ENCODE data around the gene ILF3. TPM values are rescaled to one million over a fixed set of nuclear protein-coding genes. Genes with fewer than 3 reads are reported as not detected.

Gene ILF3
- total and polyA plus RNA-seq, 5 donors from 2014 or later: 54.8 to 444 (median 63.8) TPM

DNA sequence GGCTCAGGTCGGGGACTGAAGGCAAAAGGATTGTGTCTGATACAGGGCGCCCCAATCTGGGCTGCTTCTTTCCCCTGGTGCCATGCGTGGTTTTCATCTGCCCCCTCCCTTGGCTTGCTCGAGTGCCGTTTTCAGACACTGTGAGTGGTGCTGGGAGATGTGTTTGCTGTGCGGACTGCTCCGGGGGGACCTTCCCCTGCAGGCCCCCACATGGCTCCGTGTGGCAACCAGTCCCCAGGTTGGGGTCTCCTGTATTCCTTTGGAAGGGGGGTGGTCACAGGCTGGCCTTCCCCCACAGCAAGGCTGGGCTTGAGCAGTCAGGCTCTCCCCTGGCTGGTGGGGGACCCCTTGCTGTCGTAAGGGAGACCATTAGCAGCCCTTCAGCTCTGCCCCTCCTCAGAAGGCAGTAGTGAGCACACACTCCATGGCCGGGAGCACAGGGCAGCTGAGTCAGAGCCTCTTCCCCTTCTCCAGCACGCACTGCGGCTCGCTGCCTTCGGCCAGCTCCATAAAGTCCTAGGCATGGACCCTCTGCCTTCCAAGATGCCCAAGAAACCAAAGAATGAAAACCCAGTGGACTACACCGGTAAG is 26.5 kb downstream of the ILF3 start:
- H3K9me3 Mint-ChIP-seq: no peaks in the 10 kb centered on the region

DNA sequence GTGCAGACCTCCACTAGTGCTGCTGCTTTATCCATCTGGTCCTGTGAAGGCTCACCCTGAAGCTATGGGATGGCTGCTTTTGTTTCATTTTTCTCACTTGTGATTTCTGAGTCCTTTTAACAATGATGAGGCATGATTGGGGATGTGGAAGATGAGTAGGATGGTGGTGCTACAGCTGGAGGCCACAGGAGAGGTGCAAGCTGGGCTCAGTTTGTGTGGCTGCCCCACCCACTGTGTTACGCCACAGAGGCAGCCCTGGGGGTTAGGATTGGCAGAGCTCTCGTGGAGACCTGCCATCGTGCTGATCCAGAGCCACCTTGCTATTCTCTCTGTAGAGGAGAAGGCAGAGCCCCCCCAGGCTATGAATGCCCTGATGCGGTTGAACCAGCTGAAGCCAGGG is 27.5 kb downstream of the ILF3 start:
- Histone ChIP-seq H3K4me3 (ENCODE audit: low read depth, low read length) (no peak overlapping the region), H3K4me1 (ENCODE audit: control insufficient read depth, insufficient read depth, low read length, poor library complexity, severe bottlenecking) (no peaks in the 10 kb centered on the region), H3K9me3 (ENCODE audit: control insufficient read depth in 2 of 2, low read length in 2 of 2) (no peaks in the 10 kb centered on the region), H3K36me3 (ENCODE audit: control insufficient read depth, insufficient read depth, low read length) (peaks cover 93% of the 10 kb centered on the region), H3K27me3 (ENCODE audit: control insufficient read depth, insufficient read depth, low read length) (no peaks in the 10 kb centered on the region), H3K27ac (ENCODE audit: insufficient read depth, low read length, poor library complexity, severe bottlenecking) (no peak overlapping the region)
- ATAC-seq (ENCODE audit: low read depth in 2 of 2) (no peak), DNase-seq (no peak)
- Mint-ChIP-seq H3K4me1 (no peaks in the 10 kb centered on the region), H3K27me3 (no peaks in the 10 kb centered on the region), H3K4me3 (no peak overlapping the region), H3K9me3 (no peaks in the 10 kb centered on the region), H3K27ac (peak overlapping the region in 2 of 3 donors; percentile 25 to 48), H3K36me3 (peaks cover 27% of the 10 kb centered on the region)

More for the DNA sequence above, 26.5 kb downstream of the ILF3 start:
- no peaks in the 10 kb centered on the region for H3K27me3 ChIP-seq (ENCODE audit: control insufficient read depth, insufficient read depth, low read length)
- DNase-seq (no peak), ATAC-seq (ENCODE audit: low read depth in 2 of 2) (no peak)
- H3K27ac ChIP-seq (ENCODE audit: insufficient read depth, low read length, poor library complexity, severe bottlenecking): no peak overlapping the region
- no peaks in the 10 kb centered on the region for H3K4me1 ChIP-seq (ENCODE audit: control insufficient read depth, insufficient read depth, low read length, poor library complexity, severe bottlenecking)
- Mint-ChIP-seq H3K27me3 (no peaks in the 10 kb centered on the region), H3K36me3 (peaks cover 27% of the 10 kb centered on the region), H3K27ac (no peak overlapping the region), H3K4me3 (no peak overlapping the region), H3K4me1 (no peaks in the 10 kb centered on the region)
- no peak overlapping the region for H3K4me3 ChIP-seq (ENCODE audit: low read depth, low read length)
- peaks cover 92% of the 10 kb centered on the region for H3K36me3 ChIP-seq (ENCODE audit: control insufficient read depth, insufficient read depth, low read length)
- no peaks in the 10 kb centered on the region for H3K9me3 ChIP-seq (ENCODE audit: control insufficient read depth in 2 of 2, low read length in 2 of 2)

DNA sequence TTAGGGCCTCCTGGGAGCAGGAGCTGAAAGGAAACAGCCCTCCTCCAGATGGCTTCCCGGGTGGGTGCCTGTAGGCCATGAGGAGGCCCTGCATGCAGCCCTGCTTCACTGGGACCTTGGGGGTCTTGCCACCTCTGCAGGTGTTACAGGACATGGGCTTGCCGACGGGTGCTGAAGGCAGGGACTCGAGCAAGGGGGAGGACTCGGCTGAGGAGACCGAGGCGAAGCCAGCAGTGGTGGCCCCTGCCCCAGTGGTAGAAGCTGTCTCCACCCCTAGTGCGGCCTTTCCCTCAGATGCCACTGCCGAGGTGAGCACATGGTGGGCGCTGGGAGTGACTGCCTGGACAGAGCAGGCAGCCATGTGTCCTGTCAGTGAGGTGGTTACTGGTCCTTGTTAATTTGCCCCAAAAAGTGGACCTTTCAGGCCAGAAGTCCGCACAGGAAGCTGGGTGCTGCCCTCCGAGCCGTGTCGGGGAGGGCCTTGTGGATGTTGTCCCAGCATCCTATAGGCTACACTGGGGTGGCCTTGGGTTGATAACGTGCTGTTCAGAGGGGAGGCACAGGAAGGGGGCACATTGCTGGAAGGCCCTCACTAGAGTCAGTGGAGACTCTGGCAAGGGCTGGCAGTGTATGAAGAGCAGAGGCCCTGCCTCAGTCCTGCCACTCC is 28.4 kb downstream of the ILF3 start:
- Histone ChIP-seq H3K27ac (ENCODE audit: insufficient read depth, low read length, poor library complexity, severe bottlenecking) (no peak overlapping the region), H3K9me3 (ENCODE audit: control insufficient read depth in 2 of 2, low read length in 2 of 2) (no peaks in the 10 kb centered on the region), H3K4me3 (ENCODE audit: low read depth, low read length) (no peak overlapping the region), H3K4me1 (ENCODE audit: control insufficient read depth, insufficient read depth, low read length, poor library complexity, severe bottlenecking) (no peaks in the 10 kb centered on the region), H3K27me3 (ENCODE audit: control insufficient read depth, insufficient read depth, low read length) (no peaks in the 10 kb centered on the region), H3K36me3 (ENCODE audit: control insufficient read depth, insufficient read depth, low read length) (peaks cover 92% of the 10 kb centered on the region)
- H3K4me1 Mint-ChIP-seq: no peaks in the 10 kb centered on the region
- no peaks in the 10 kb centered on the region for H3K27me3 Mint-ChIP-seq
- no peak overlapping the region for H3K27ac Mint-ChIP-seq
- ATAC-seq (ENCODE audit: low read depth in 2 of 2) (no peak), DNase-seq (no peak)
- H3K9me3 Mint-ChIP-seq: no peaks in the 10 kb centered on the region
- peaks cover 21% of the 10 kb centered on the region for H3K36me3 Mint-ChIP-seq
- H3K4me3 Mint-ChIP-seq: no peak overlapping the region

DNA sequence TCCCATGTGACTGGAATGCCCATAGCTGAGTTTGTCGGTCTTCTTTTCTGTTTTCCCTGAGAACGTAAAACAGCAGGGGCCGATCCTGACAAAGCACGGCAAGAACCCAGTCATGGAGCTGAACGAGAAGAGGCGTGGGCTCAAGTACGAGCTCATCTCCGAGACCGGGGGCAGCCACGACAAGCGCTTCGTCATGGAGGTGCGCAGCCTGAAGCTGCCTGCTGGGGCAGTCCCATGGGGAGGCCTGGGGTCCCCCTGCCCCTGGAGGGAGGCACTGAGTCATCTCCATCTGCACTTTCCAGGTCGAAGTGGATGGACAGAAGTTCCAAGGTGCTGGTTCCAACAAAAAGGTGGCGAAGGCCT is 28.9 kb downstream of the ILF3 start:
- Histone ChIP-seq H3K36me3 (ENCODE audit: control insufficient read depth, insufficient read depth, low read length) (peaks cover 90% of the 10 kb centered on the region), H3K27me3 (ENCODE audit: control insufficient read depth, insufficient read depth, low read length) (no peaks in the 10 kb centered on the region), H3K27ac (ENCODE audit: insufficient read depth, low read length, poor library complexity, severe bottlenecking) (no peak overlapping the region), H3K4me3 (ENCODE audit: low read depth, low read length) (no peak overlapping the region), H3K9me3 (ENCODE audit: control insufficient read depth in 2 of 2, low read length in 2 of 2) (no peaks in the 10 kb centered on the region), H3K4me1 (ENCODE audit: control insufficient read depth, insufficient read depth, low read length, poor library complexity, severe bottlenecking) (no peaks in the 10 kb centered on the region)
- no peaks in the 10 kb centered on the region for H3K9me3 Mint-ChIP-seq
- no peaks in the 10 kb centered on the region for H3K4me1 Mint-ChIP-seq
- peaks cover 16% of the 10 kb centered on the region for H3K36me3 Mint-ChIP-seq
- ATAC-seq (ENCODE audit: low read depth in 2 of 2) (no peak), DNase-seq (no peak)
- H3K4me3 Mint-ChIP-seq: no peak overlapping the region
- no peak overlapping the region for H3K27ac Mint-ChIP-seq
- H3K27me3 Mint-ChIP-seq: no peaks in the 10 kb centered on the region

DNA sequence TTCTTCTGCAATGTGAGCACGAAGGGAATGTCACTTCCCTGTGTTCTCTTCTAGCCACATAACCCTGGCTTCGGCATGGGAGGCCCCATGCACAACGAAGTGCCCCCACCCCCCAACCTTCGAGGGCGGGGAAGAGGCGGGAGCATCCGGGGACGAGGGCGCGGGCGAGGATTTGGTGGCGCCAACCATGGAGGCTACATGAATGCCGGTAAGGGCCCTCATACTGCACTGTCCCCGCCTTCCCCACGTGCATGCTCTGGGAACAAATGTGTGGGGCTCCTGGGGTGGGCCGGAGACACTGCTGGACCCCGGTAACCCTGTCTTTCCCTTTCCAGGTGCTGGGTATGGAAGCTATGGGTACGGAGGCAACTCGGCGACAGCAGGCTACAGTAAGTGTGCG is 29.4 kb downstream of the ILF3 start:
- Histone ChIP-seq H3K4me3 (ENCODE audit: low read depth, low read length) (no peak overlapping the region), H3K27me3 (ENCODE audit: control insufficient read depth, insufficient read depth, low read length) (no peaks in the 10 kb centered on the region), H3K4me1 (ENCODE audit: control insufficient read depth, insufficient read depth, low read length, poor library complexity, severe bottlenecking) (no peaks in the 10 kb centered on the region), H3K36me3 (ENCODE audit: control insufficient read depth, insufficient read depth, low read length) (peaks cover 88% of the 10 kb centered on the region), H3K9me3 (ENCODE audit: control insufficient read depth in 2 of 2, low read length in 2 of 2) (no peaks in the 10 kb centered on the region), H3K27ac (ENCODE audit: insufficient read depth, low read length, poor library complexity, severe bottlenecking) (no peak overlapping the region)
- Mint-ChIP-seq H3K9me3 (no peaks in the 10 kb centered on the region), H3K27me3 (no peaks in the 10 kb centered on the region), H3K27ac (no peak overlapping the region), H3K4me1 (no peaks in the 10 kb centered on the region), H3K36me3 (peaks cover 13% of the 10 kb centered on the region), H3K4me3 (no peak overlapping the region)
- no peak for ATAC-seq (ENCODE audit: low read depth in 2 of 2)
- DNase-seq: no peak

DNA sequence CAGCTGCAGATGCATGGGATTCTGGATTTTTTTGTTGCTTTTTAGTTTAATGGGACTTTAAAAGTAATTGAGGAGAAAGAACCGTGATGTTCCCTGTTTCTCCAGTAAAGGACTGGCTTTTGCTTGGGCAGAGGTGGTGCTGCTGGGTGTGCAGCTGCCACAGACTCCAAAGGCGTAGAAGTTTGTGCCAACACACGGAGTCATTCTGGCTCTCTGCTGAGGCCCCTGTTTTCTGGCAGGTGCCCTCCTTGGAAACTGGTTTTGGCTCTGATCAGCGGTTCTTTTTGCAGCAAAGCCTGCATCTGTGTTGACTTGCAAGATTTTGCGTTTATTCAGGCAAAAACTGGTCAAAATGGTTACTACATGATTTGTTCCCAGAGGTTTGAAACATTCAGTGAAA is 31.1 kb downstream of the ILF3 start:
- Histone ChIP-seq H3K9me3 (ENCODE audit: control insufficient read depth in 2 of 2, low read length in 2 of 2) (no peaks in the 10 kb centered on the region), H3K36me3 (ENCODE audit: control insufficient read depth, insufficient read depth, low read length) (peaks cover 87% of the 10 kb centered on the region), H3K4me3 (ENCODE audit: low read depth, low read length) (no peak overlapping the region), H3K27ac (ENCODE audit: insufficient read depth, low read length, poor library complexity, severe bottlenecking) (no peak overlapping the region), H3K27me3 (ENCODE audit: control insufficient read depth, insufficient read depth, low read length) (no peaks in the 10 kb centered on the region), H3K4me1 (ENCODE audit: control insufficient read depth, insufficient read depth, low read length, poor library complexity, severe bottlenecking) (no peaks in the 10 kb centered on the region)
- no peak for ATAC-seq (ENCODE audit: low read depth in 2 of 2)
- DNase-seq: no peak
- no peak overlapping the region for H3K27ac Mint-ChIP-seq
- no peaks in the 10 kb centered on the region for H3K9me3 Mint-ChIP-seq
- no peaks in the 10 kb centered on the region for H3K4me1 Mint-ChIP-seq
- H3K36me3 Mint-ChIP-seq: peaks cover 23% of the 10 kb centered on the region
- no peak overlapping the region for H3K4me3 Mint-ChIP-seq
- no peaks in the 10 kb centered on the region for H3K27me3 Mint-ChIP-seq

DNA sequence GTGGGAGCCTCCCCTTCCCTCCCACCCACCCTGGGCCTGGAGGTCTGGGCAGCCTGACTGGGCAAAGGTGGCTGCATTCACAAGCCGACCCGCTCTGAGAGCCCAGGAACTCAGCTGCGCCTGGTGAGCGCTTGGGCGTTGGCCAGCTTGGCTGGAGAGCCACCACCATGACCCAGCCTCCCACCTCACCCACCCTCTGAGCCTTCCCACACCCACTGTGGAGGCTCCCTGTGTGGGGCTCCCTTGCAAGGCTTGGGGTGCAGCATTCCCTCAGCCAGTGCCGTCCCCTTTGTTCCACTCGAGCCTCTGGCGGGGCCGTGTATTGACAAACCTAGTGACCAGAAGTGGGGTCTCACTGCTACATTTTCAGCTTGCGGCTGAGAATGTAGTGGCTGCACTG is 32.0 kb downstream of the ILF3 start:
- H3K27ac Mint-ChIP-seq: no peak overlapping the region
- no peaks in the 10 kb centered on the region for H3K27me3 Mint-ChIP-seq
- Histone ChIP-seq H3K36me3 (ENCODE audit: control insufficient read depth, insufficient read depth, low read length) (peaks cover 87% of the 10 kb centered on the region), H3K27me3 (ENCODE audit: control insufficient read depth, insufficient read depth, low read length) (no peaks in the 10 kb centered on the region), H3K4me1 (ENCODE audit: control insufficient read depth, insufficient read depth, low read length, poor library complexity, severe bottlenecking) (no peaks in the 10 kb centered on the region), H3K9me3 (ENCODE audit: control insufficient read depth in 2 of 2, low read length in 2 of 2) (no peaks in the 10 kb centered on the region), H3K4me3 (ENCODE audit: low read depth, low read length) (no peak overlapping the region), H3K27ac (ENCODE audit: insufficient read depth, low read length, poor library complexity, severe bottlenecking) (no peak overlapping the region)
- no peak for ATAC-seq (ENCODE audit: low read depth in 2 of 2)
- H3K4me1 Mint-ChIP-seq: no peaks in the 10 kb centered on the region
- no peaks in the 10 kb centered on the region for H3K9me3 Mint-ChIP-seq
- H3K36me3 Mint-ChIP-seq: peaks cover 21% of the 10 kb centered on the region
- no peak overlapping the region for H3K4me3 Mint-ChIP-seq
- DNase-seq: no peak
